ENCODE measurements around the gene NOB1.

NOB1 gene

GRCh38 chr16:69724414-69724873, 30.3 kb downstream of the NOB1 start:
- ATAC-seq = no peak
- no peak for TF ChIP-seq CSDC2 (CRISPR knock-in tag; IDR thresholded peaks at IDR 0.05)
- no peak for TF ChIP-seq TOX (CRISPR knock-in tag; IDR thresholded peaks at IDR 0.05; ENCODE audit: borderline replicate concordance)
- no peak for TF ChIP-seq RARB (CRISPR knock-in tag; IDR thresholded peaks at IDR 0.05)
- no peak for TF ChIP-seq ESRRG (CRISPR knock-in tag; IDR thresholded peaks at IDR 0.05)
- TF ChIP-seq CSRNP3 (CRISPR knock-in tag; IDR thresholded peaks at IDR 0.05) = no peak

- ATAC-seq = no peak
- no peak for TF ChIP-seq ZNF70 (CRISPR knock-in tag; IDR thresholded peaks at IDR 0.05)
- TF ChIP-seq ZFP30 (CRISPR knock-in tag; IDR thresholded peaks at IDR 0.05) = no peak
- no peak for TF ChIP-seq BACH2 (CRISPR knock-in tag; IDR thresholded peaks at IDR 0.05; ENCODE audit: borderline replicate concordance)
- no peak for TF ChIP-seq GLIS3 (CRISPR knock-in tag; IDR thresholded peaks at IDR 0.05)
- TF ChIP-seq TCF4 (CRISPR knock-in tag; IDR thresholded peaks at IDR 0.05; ENCODE audit: borderline replicate concordance) = no peak
- no peak for TF ChIP-seq OSR1 (CRISPR knock-in tag; IDR thresholded peaks at IDR 0.05)
- no peak for TF ChIP-seq ZFP3 (CRISPR knock-in tag; IDR thresholded peaks at IDR 0.05)
- TF ChIP-seq RARB (CRISPR knock-in tag; IDR thresholded peaks at IDR 0.05) = no peak
- TF ChIP-seq ISL1 (CRISPR knock-in tag; IDR thresholded peaks at IDR 0.05) = no peak
- no peak for TF ChIP-seq CSRNP3 (CRISPR knock-in tag; IDR thresholded peaks at IDR 0.05)
- no peak for TF ChIP-seq PPARA (CRISPR knock-in tag; IDR thresholded peaks at IDR 0.05; ENCODE audit: borderline replicate concordance)
- no peak for TF ChIP-seq PATZ1 (CRISPR knock-in tag; IDR thresholded peaks at IDR 0.05; ENCODE audit: borderline replicate concordance)
- no peak for TF ChIP-seq CSDC2 (CRISPR knock-in tag; IDR thresholded peaks at IDR 0.05)
- no peak for TF ChIP-seq ARNTL (CRISPR knock-in tag; IDR thresholded peaks at IDR 0.05; ENCODE audit: borderline replicate concordance, low read depth)
- no peak for TF ChIP-seq TSHZ2 (CRISPR knock-in tag; IDR thresholded peaks at IDR 0.05)
- TF ChIP-seq ZNF8 (CRISPR knock-in tag; IDR thresholded peaks at IDR 0.05) = no peak
- no peak for TF ChIP-seq CREB5 (CRISPR knock-in tag; IDR thresholded peaks at IDR 0.05; ENCODE audit: low read depth)
- TF ChIP-seq POU6F1 (CRISPR knock-in tag; IDR thresholded peaks at IDR 0.05; ENCODE audit: borderline replicate concordance, low read depth) = no peak
- TF ChIP-seq ESRRG (CRISPR knock-in tag; IDR thresholded peaks at IDR 0.05) = no peak
- TF ChIP-seq TOX (CRISPR knock-in tag; IDR thresholded peaks at IDR 0.05; ENCODE audit: borderline replicate concordance) = no peak
Measured at GRCh38 chr16:69721441-69721957, 33.2 kb downstream of the NOB1 start.

Measured in SK-N-SH treated with all-trans-retinoic acid at 6 μM for 48 hours (cell line).